Measurements from ENCODE around the gene SLC35A5. TPM values are rescaled to one million over a fixed set of nuclear protein-coding genes. Genes with fewer than 3 reads are reported as not detected.

Gene SLC35A5
- total RNA-seq, 1 experiment from 2014 or later: 19.1 TPM

DNA sequence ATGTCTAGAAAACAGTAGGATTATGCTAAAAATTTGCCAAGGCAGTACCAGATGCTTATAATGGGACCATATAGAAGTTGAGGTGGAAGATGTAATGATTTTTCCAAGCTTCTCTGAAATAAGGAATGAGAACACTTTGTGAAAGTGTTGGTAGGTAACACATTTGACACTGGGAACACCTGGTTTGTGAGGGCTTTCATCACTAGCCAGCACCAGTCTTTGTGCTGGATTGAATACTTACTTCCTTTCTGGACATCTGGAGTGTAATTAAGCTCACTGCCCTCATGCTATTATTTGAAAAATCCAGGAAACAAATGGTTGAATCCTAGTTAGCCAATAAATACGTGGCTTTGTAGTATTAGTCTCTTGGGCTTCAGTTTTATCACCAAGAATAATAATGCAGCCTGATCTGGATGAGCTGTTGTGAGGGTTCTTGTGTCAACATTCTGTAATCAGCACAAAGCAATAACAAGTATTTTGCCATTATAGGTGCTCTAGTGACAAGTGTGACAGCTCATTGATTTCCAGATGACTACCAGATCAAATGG is 66.1 kb downstream of the SLC35A5 start:
- H3K4me1 Mint-ChIP-seq (ENCODE audit: low read depth, unreplicated experiment): peaks cover 30% of the 10 kb centered on the region
- BruUV-seq (replicated peaks): no TSS peak
- ChIA-PET POLR2A (no interaction called here), CTCF (no interaction called here)
- H3K27ac Mint-ChIP-seq (ENCODE audit: unreplicated experiment): peak overlapping the region; percentile 84
- no peak overlapping the region for H3K4me3 Mint-ChIP-seq (ENCODE audit: unreplicated experiment)
- H3K9me3 ChIP-seq: no peaks in the 10 kb centered on the region
- H3K27me3 ChIP-seq (replicated peaks; ENCODE audit: control insufficient read depth, insufficient read depth, low read length): no peaks in the 10 kb centered on the region
- TF ChIP-seq CTCF (IDR thresholded peaks at IDR 0.05; ENCODE audit: insufficient read depth in 1 of 2, low read depth in 1 of 2, low read length in 1 of 2, severe bottlenecking in 1 of 2, unreplicated experiment in 1 of 2): no peak
- no peak overlapping the region for H3K4me3 ChIP-seq (ENCODE audit: low read depth, low read length)
- DNase-seq: no peak
- no peaks in the 10 kb centered on the region for H3K36me3 Mint-ChIP-seq (ENCODE audit: insufficient read depth, unreplicated experiment)
- no peaks in the 10 kb centered on the region for H3K27me3 Mint-ChIP-seq (ENCODE audit: insufficient read depth, unreplicated experiment)
- no peaks in the 10 kb centered on the region for H3K36me3 ChIP-seq (ENCODE audit: control insufficient read depth, insufficient read depth, low read length)
- H3K4me1 ChIP-seq: peaks cover 46% of the 10 kb centered on the region
- no peaks in the 10 kb centered on the region for H3K9me3 Mint-ChIP-seq (ENCODE audit: unreplicated experiment)
- intact Hi-C loops (cut with micrococcal nuclease; ENCODE audit: unreplicated experiment): loop anchor here (1.0 to 5.0 kb wide), 2 partner anchors 12 to 46 kb away; no protein-coding TSS in a partner anchor

DNA sequence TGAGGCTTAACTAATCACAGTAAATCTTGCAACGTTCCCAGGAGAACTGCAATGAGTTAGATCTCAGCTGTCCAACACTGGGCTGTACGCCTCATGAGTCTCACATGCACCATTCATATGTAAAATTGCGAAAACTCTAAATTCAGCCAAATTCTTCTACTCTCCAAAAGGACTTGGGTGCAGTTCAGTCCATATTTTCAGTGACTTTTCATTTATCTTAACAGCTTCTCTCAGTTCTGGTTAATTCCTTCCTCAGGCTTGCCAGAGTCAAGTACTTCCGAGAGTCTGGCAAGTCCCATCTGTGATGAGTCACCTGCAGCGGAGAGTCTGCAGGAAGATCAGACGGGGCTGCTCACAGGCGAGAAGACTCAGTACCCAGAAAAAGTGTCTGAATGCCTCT is 67.6 kb downstream of the SLC35A5 start:
- H3K4me1 ChIP-seq: peaks cover 32% of the 10 kb centered on the region
- no TSS peak for BruUV-seq (replicated peaks)
- ChIA-PET POLR2A (no interaction called here), CTCF (no interaction called here)
- H3K9me3 ChIP-seq: no peaks in the 10 kb centered on the region
- no peaks in the 10 kb centered on the region for H3K9me3 Mint-ChIP-seq (ENCODE audit: unreplicated experiment)
- H3K4me3 Mint-ChIP-seq (ENCODE audit: unreplicated experiment): no peak overlapping the region
- no peak overlapping the region for H3K4me3 ChIP-seq (ENCODE audit: low read depth, low read length)
- no peak for DNase-seq
- H3K4me1 Mint-ChIP-seq (ENCODE audit: low read depth, unreplicated experiment): peaks cover 19% of the 10 kb centered on the region
- intact Hi-C loops (cut with micrococcal nuclease; ENCODE audit: unreplicated experiment): loop anchor here (5.0 kb wide), 1 partner anchor 47 kb away; no protein-coding TSS in a partner anchor
- H3K27ac Mint-ChIP-seq (ENCODE audit: unreplicated experiment): no peak overlapping the region
- H3K36me3 Mint-ChIP-seq (ENCODE audit: insufficient read depth, unreplicated experiment): no peaks in the 10 kb centered on the region
- no peaks in the 10 kb centered on the region for H3K36me3 ChIP-seq (ENCODE audit: control insufficient read depth, insufficient read depth, low read length)
- no peaks in the 10 kb centered on the region for H3K27me3 Mint-ChIP-seq (ENCODE audit: insufficient read depth, unreplicated experiment)
- no peaks in the 10 kb centered on the region for H3K27me3 ChIP-seq (replicated peaks; ENCODE audit: control insufficient read depth, insufficient read depth, low read length)
- TF ChIP-seq CTCF (IDR thresholded peaks at IDR 0.05; ENCODE audit: insufficient read depth in 1 of 2, low read depth in 1 of 2, low read length in 1 of 2, severe bottlenecking in 1 of 2, unreplicated experiment in 1 of 2): no peak

DNA sequence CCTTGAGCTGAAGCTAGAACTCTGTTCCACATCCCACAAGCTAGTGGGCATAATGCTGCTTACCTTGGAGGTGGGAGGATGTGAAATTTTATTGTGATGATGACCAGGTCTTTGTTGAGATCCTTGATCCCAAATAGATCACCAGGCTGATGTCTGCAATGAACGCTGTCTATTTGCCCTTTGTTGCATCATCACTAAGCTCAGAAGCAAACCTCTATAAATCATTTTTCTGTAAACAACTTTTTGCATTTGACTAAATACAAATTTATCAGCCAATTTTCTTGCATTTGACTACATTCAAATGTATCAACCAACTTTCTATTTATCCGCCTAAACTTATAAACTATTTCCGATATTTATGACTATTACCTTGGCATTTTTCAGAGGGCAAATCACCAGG is 69.4 kb downstream of the SLC35A5 start:
- Histone ChIP-seq H3K27me3 (replicated peaks; ENCODE audit: control insufficient read depth, insufficient read depth, low read length) (no peaks in the 10 kb centered on the region), H3K4me1 (peaks cover 22% of the 10 kb centered on the region), H3K36me3 (ENCODE audit: control insufficient read depth, insufficient read depth, low read length) (no peaks in the 10 kb centered on the region), H3K9me3 (no peaks in the 10 kb centered on the region), H3K4me3 (ENCODE audit: low read depth, low read length) (no peak overlapping the region)
- Mint-ChIP-seq H3K36me3 (ENCODE audit: insufficient read depth, unreplicated experiment) (no peaks in the 10 kb centered on the region), H3K4me3 (ENCODE audit: unreplicated experiment) (no peak overlapping the region), H3K27me3 (ENCODE audit: insufficient read depth, unreplicated experiment) (no peaks in the 10 kb centered on the region), H3K4me1 (ENCODE audit: low read depth, unreplicated experiment) (peaks cover 12% of the 10 kb centered on the region), H3K27ac (ENCODE audit: unreplicated experiment) (peak overlapping the region; percentile 29), H3K9me3 (ENCODE audit: unreplicated experiment) (no peaks in the 10 kb centered on the region)
- TF ChIP-seq CTCF (IDR thresholded peaks at IDR 0.05; ENCODE audit: insufficient read depth in 1 of 2, low read depth in 1 of 2, low read length in 1 of 2, severe bottlenecking in 1 of 2, unreplicated experiment in 1 of 2): no peak
- ChIA-PET POLR2A (no interaction called here), CTCF (no interaction called here)
- intact Hi-C loops (cut with micrococcal nuclease; ENCODE audit: unreplicated experiment): no loop called here
- no TSS peak for BruUV-seq (replicated peaks)
- no peak for DNase-seq

Data from Caco-2 (cell line).